ENCODE data around the gene AP1M1. TPM values are rescaled to one million over a fixed set of nuclear protein-coding genes. Genes with fewer than 3 reads are reported as not detected.

The AP1M1 gene
- total RNA-seq, 1 experiment from 2014 or later = 88.7 TPM

Other genes with a start within 250 kb of the AP1M1 start
- gene OR10H4, start 248.9 kb upstream of the AP1M1 start, total RNA-seq (2021; ENCODE audit: unreplicated experiment) = not detected
- gene TPM4, start 121.4 kb upstream of the AP1M1 start, total RNA-seq (2021; ENCODE audit: unreplicated experiment) = 165 TPM
- 75.8 TPM for gene RAB8A, start 86.0 kb upstream of the AP1M1 start, total RNA-seq (2021; ENCODE audit: unreplicated experiment)
- not detected for gene HSH2D, start 54.2 kb upstream of the AP1M1 start, total RNA-seq (2021; ENCODE audit: unreplicated experiment)
- gene CIB3, start 24.4 kb upstream of the AP1M1 start, total RNA-seq (2021; ENCODE audit: unreplicated experiment) = not detected
- gene FAM32A, start 12.5 kb upstream of the AP1M1 start, total RNA-seq (2021; ENCODE audit: unreplicated experiment) = 44.6 TPM
- gene KLF2, start 126.9 kb downstream of the AP1M1 start, total RNA-seq (2021; ENCODE audit: unreplicated experiment) = 3.5 TPM

Measured in Panc1 (cell line).